GM18909 (cell line): ENCODE results near the gene ZNF790.

ENCODE experiments used
- ATAC-seq: cut with Tn5 transposase; IDR thresholded peaks from one replicate; pipeline ENCODE4 v1.9.1; 2021; ENCODE audit warnings: mild to moderate bottlenecking; ENCODE audit not compliant: unreplicated experiment, poor library complexity

ZNF790 gene

GRCh38 chr19:36772311-36773222 lies 65.6 kb downstream of the ZNF790 start, which contains the start of gene ZNF850:
Gene ZNF850, minus strand, starts transcription at chr19:36772807. Its CDS starts 10,201 bp downstream, at chr19:36762606.
- peak; percentile 97 for ATAC-seq

- ATAC-seq, result no peak
Measured at GRCh38 chr19:36771261-36772231, 66.6 kb downstream of the ZNF790 start.
